GM23248 (cell line): ENCODE measurements around the gene ZFYVE26.

Source experiments
- EZH2 ChIP-seq: fragments of 200-600 bp; sonication (generic); IDR thresholded peaks from 2 replicates; pipeline ENCODE4 v1.6.1; 2018; ENCODE audit warnings: antibody characterized with exemption, mild to moderate bottlenecking; ENCODE audit not compliant: insufficient read depth, poor library complexity, severe bottlenecking
- EZH2phosphoT487 ChIP-seq: fragments of 200-600 bp; sonication (generic); IDR thresholded peaks from 2 replicates; pipeline ENCODE4 v1.6.1; 2018; ENCODE audit warnings: antibody characterized with exemption, moderate library complexity, mild to moderate bottlenecking, low read depth; ENCODE audit not compliant: insufficient read depth

GRCh38 chr14:67735336-67736147 is 80.8 kb downstream of the ZFYVE26 start:
- TF ChIP-seq EZH2phosphoT487 (no peak), EZH2 (no peak)
